Chondrocyte (in vitro differentiated cells): ENCODE results near the gene NOX3. TPM values are rescaled to one million over a fixed set of nuclear protein-coding genes. Genes with fewer than 3 reads are reported as not detected.
"Not testable (repeated sequence)": the region's sequence is repeated elsewhere in the genome, so short reads cannot be mapped to it uniquely, and the experiment has no call there.

Experiments
- DNase-seq: peaks from one replicate; pipeline ENCODE4 v3.0.0; 2021; ENCODE audit warnings: mixed read lengths, low spot score
- H3K27ac Mint-ChIP-seq: one replicate; pipeline ENCODE4 v1.8.0; 2021; ENCODE audit warnings: mild to moderate bottlenecking, moderate library complexity, mixed read lengths; ENCODE audit not compliant: unreplicated experiment
- H3K27me3 Mint-ChIP-seq: 2 replicates; pipeline ENCODE4 v1.8.0; 2021; ENCODE audit warnings: low read depth, mixed read lengths
- H3K36me3 Mint-ChIP-seq: 2 replicates; pipeline ENCODE4 v1.8.0; 2021; ENCODE audit warnings: low read depth, mixed read lengths
- H3K4me1 Mint-ChIP-seq: 2 replicates; pipeline ENCODE4 v1.8.0; 2021; ENCODE audit warnings: low read depth, mild to moderate bottlenecking, mixed read lengths
- H3K4me3 Mint-ChIP-seq: one replicate; pipeline ENCODE4 v1.8.0; 2021; ENCODE audit warnings: mild to moderate bottlenecking, moderate library complexity, mixed read lengths; ENCODE audit not compliant: unreplicated experiment
- H3K9me3 Mint-ChIP-seq: 2 replicates; pipeline ENCODE4 v1.8.0; 2021; ENCODE audit warnings: low read depth, mixed read lengths
- CTCF ChIP-seq: fragments of 200-600 bp; sonication (generic); IDR thresholded peaks from 2 replicates; pipeline ENCODE4 v1.5.0; 2021; ENCODE audit warnings: antibody characterized with exemption, mild to moderate bottlenecking, moderate library complexity
- total RNA-seq: library from RNA; stranded (reverse); gene quantifications from 3 replicates; pipeline ENCODE4 v1.2.1, GENCODE V29; 2021

NOX3 gene
- total RNA-seq, 1 donor from 2014 or later = not detected

DNA sequence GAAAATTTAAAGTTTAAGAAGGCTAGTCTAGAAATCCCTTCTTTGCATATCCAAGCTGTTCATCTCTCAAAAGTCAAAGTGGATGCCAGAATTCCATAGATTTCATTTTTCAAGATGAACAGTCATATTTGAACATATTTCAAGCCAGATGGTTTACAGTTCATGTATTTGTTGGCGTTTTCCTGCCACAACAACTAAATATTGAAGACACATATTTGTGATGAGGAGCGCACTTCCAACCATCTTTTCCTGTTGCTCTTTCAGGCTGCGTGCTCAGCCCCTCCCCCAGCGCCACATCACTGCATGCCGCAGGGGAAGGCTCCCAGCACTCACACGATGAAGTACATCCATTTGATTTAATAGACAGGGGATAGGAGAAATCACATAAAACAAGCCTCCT lies 5.9 kb upstream of the NOX3 start:
- Mint-ChIP-seq H3K27me3 (peaks cover 9% of the 10 kb centered on the region), H3K4me3 (no peak overlapping the region), H3K9me3 (peaks cover 9% of the 10 kb centered on the region), H3K36me3 (peaks cover 2% of the 10 kb centered on the region), H3K4me1 (peaks cover 7% of the 10 kb centered on the region), H3K27ac (no peak overlapping the region)
- TF ChIP-seq CTCF = no peak
- no peak for DNase-seq

GRCh38 chr6:155454471-155454870 lies 1.2 kb downstream of the NOX3 start:
- H3K36me3 Mint-ChIP-seq = no peaks in the 10 kb centered on the region
- peaks cover 4% of the 10 kb centered on the region for H3K4me1 Mint-ChIP-seq
- H3K27ac Mint-ChIP-seq = no peak overlapping the region
- TF ChIP-seq CTCF = no peak
- H3K9me3 Mint-ChIP-seq = no peaks in the 10 kb centered on the region
- no peak overlapping the region for H3K4me3 Mint-ChIP-seq
- no peak for DNase-seq
- H3K27me3 Mint-ChIP-seq = peaks cover 10% of the 10 kb centered on the region

DNA sequence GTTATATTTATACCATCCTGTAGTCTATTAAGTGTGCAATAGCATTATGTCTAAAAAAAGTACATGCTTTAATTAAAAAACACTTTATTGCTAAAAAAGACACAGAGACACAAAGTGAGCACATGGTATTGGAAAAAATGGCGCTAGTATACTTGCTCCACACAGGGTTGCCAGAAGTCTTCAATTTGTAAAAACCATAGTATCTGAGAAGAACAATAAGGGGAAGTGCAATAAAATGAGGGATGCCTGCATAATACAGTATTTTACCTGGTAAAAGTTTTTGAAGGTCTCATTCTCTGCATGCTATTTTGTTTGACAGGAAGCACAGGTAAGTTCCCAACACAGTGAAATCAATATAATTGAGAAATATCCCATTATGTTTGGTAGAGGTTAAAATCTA lies 1.6 kb downstream of the NOX3 start:
- no peak for TF ChIP-seq CTCF
- no peak overlapping the region for H3K27ac Mint-ChIP-seq
- H3K36me3 Mint-ChIP-seq = no peaks in the 10 kb centered on the region
- peaks cover 12% of the 10 kb centered on the region for H3K27me3 Mint-ChIP-seq
- H3K9me3 Mint-ChIP-seq = no peaks in the 10 kb centered on the region
- DNase-seq = no peak
- H3K4me3 Mint-ChIP-seq = no peak overlapping the region
- H3K4me1 Mint-ChIP-seq = peaks cover 4% of the 10 kb centered on the region

DNA sequence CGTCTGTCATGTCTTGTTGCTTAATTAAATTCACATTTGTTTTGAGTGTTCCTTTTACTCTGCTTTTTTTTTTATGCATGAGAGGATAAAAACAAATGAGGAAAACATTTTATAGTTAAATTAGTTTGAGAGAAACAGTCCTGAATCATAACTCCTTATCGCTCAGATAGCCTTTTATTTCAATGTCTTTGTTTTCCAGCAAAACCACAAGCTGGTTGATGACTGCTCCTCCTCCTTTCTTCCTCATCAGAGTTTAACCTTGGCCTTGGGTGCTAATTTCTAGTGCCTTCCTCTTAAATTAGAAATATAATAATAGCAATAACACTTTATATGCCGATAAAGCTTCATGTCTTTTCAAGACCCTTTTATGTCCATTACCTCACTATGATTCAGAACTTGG lies 3.1 kb downstream of the NOX3 start:
- no peak for TF ChIP-seq CTCF
- Mint-ChIP-seq H3K27me3 (peaks cover 6% of the 10 kb centered on the region), H3K9me3 (no peaks in the 10 kb centered on the region), H3K4me3 (no peak overlapping the region), H3K27ac (no peak overlapping the region), H3K36me3 (no peaks in the 10 kb centered on the region), H3K4me1 (peaks cover 4% of the 10 kb centered on the region)
- no peak for DNase-seq

GRCh38 chr6:155451530-155451929 lies 4.1 kb downstream of the NOX3 start:
- not testable (repeated sequence) for H3K27me3 Mint-ChIP-seq, H3K9me3 Mint-ChIP-seq, H3K4me1 Mint-ChIP-seq, H3K36me3 Mint-ChIP-seq, H3K27ac Mint-ChIP-seq, H3K4me3 Mint-ChIP-seq, DNase-seq

DNA sequence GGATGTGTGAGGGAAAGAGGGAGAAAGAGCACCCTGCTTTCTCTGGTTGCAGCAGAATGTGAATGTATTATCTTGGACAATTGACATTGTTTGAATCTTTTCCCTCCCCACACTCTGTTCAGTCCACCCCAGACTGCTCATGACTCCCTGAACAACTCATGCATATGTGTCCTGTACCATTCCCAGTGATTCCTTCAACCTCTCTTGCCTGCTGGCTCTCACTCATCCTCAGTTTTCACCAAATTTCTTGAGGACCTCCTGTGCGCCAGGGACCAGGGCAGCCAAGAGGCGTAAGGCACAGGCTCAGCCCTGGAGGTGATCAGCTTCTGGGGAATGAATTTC lies 5.4 kb downstream of the NOX3 start:
- Mint-ChIP-seq H3K27me3 (peaks cover 5% of the 10 kb centered on the region), H3K9me3 (no peaks in the 10 kb centered on the region), H3K27ac (no peak overlapping the region), H3K36me3 (no peaks in the 10 kb centered on the region), H3K4me1 (peaks cover 4% of the 10 kb centered on the region), H3K4me3 (no peak overlapping the region)
- no peak for DNase-seq
- TF ChIP-seq CTCF = no peak
